GM18951 (cell line): ENCODE results near the gene RARB.

Experiments used
- POLR2A ChIP-seq: IDR thresholded peaks from 4 replicates; pipeline ENCODE4 v1.6.1; 2011; ENCODE audit warnings: mild to moderate bottlenecking; ENCODE audit not compliant: insufficient read length, insufficient read depth; ENCODE audit errors: extremely low read depth
- in situ Hi-C: fragments of 300-500 bp; cut with MboI; formaldehyde crosslinking; loops from one replicate; pipeline ENCODE4 v1.12.0; 2022; ENCODE audit warnings: low sequenced_read_pairs, mixed read lengths, inconsistent platforms; ENCODE audit not compliant: unreplicated experiment

RARB gene

GRCh38 chr3:25604107-25604805 is 176.2 kb downstream of the RARB start:
- in situ Hi-C loops = no loop called here
- no peak for TF ChIP-seq POLR2A

GRCh38 chr3:25610167-25610566 is 182.1 kb downstream of the RARB start:
- in situ Hi-C loops = no loop called here
- no peak for TF ChIP-seq POLR2A

GRCh38 chr3:25610779-25611178 is 182.7 kb downstream of the RARB start:
- in situ Hi-C loops = no loop called here
- TF ChIP-seq POLR2A = no peak

- in situ Hi-C loops = no loop called here
- TF ChIP-seq POLR2A = no peak
Observed at GRCh38 chr3:25611193-25611592, 183.1 kb downstream of the RARB start.

- in situ Hi-C loops = no loop called here
Observed at GRCh38 chr3:25618028-25618427, 190.0 kb downstream of the RARB start.

GRCh38 chr3:25619382-25619781 is 191.3 kb downstream of the RARB start:
- in situ Hi-C loops = no loop called here
- no peak for TF ChIP-seq POLR2A

More at GRCh38 chr3:25618028-25618427, 190.0 kb downstream of the RARB start:
- TF ChIP-seq POLR2A = no peak

GRCh38 chr3:25620493-25620892 is 192.4 kb downstream of the RARB start:
- no peak for TF ChIP-seq POLR2A
- in situ Hi-C loops = no loop called here

- TF ChIP-seq POLR2A = no peak
- in situ Hi-C loops = no loop called here
Observed at GRCh38 chr3:25621087-25621486, 193.0 kb downstream of the RARB start.

GRCh38 chr3:25631989-25632388 is 203.9 kb downstream of the RARB start:
- in situ Hi-C loops = no loop called here
- TF ChIP-seq POLR2A = no peak

- no peak for TF ChIP-seq POLR2A
- in situ Hi-C loops = no loop called here
Observed at GRCh38 chr3:25633919-25634318, 205.9 kb downstream of the RARB start.

- no peak for TF ChIP-seq POLR2A
- in situ Hi-C loops = no loop called here
Observed at GRCh38 chr3:25635038-25635437, 207.0 kb downstream of the RARB start.
